Stimulated activated CD4-positive, alpha-beta T cell treated with anti-CD3 and anti-CD28 coated beads, Interleukin-2, amount 100 ng/mL, for 24 hours (primary cell): ENCODE results near the gene ZC3H13.
"Not testable (repeated sequence)": the region's sequence is repeated elsewhere in the genome, so short reads cannot be mapped to it uniquely, and the experiment has no call there.

Experiments used
- DNase-seq, 2 donors: peaks; one replicate each; pipeline ENCODE4 v3.0.0-alpha.2; 2020

ZC3H13 gene

DNA sequence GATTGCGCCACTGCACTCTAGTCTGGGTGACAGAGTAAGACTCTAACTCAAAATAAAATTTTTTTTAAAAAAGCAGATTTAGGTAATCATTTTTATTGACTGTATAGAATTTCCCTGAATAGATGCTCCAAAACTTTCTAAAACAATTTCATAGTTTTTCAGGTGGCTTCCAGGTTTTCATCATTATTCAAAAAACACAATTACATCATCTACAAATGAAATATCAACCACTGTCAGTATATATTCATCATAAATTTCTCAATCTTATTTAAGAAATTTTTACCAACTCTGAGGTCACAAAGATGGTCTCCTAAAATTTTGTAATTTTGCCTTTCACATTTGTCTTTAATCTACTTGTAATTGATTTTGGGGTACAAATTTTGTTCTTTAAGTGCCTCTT lies 48.1 kb downstream of the ZC3H13 start:
- DNase-seq, result no peak

DNA sequence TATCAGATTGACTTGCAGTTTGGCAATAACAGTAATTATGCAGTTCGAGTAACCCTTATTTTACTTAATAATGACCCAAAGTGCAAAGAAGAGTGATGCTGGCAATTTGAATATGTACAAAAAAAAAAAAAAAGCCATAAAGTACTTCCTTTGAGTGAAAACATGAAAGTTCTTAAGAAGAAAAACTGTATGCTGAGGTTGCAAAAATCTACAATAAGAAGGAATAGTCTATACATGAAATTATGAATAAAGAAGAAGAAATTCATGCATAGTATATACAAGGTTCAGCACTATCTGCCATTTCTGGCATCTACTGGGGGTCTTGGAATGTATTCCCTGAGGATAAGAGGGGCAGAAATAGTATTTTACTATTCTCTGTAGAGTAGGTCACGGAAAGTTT lies 55.9 kb downstream of the ZC3H13 start:
- DNase-seq, result no peak

DNA sequence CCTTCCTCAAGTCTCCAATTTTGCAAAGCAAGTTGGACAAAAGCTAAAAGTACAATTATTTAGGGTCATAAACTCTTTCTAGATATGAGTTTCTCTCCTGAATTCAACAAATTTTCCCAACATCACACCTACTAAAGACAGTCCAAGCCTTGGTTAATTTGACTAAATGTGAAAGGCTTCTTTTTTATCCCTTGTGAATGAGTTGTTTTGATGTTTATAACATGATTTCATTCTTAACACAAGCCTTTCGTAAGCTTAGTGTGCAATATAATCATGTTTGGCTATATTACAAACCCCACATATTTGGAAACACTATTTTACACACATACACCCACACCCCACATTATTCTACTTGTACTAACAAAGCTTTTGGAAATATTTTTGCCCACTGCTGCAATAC lies 57.3 kb downstream of the ZC3H13 start:
- no peak for DNase-seq

DNA sequence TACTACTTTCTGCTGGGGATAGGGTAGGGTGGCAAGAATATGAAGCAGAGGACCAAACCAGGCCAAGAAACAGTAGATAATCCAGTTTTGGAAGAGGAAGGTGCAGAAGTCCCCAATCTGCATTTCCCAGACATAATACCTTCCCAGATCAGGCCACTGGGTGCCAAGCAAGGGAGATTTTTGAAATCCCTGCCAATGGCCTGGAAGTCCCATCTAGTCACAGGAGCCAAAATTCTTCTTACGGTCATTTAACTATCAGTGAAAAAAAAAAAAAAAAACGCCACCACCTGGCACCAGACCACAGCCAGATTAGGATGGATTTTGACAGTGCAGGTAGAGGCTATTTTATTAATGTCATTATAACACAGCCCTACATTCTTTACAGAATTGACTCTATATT lies 57.8 kb downstream of the ZC3H13 start:
- no peak for DNase-seq

DNA sequence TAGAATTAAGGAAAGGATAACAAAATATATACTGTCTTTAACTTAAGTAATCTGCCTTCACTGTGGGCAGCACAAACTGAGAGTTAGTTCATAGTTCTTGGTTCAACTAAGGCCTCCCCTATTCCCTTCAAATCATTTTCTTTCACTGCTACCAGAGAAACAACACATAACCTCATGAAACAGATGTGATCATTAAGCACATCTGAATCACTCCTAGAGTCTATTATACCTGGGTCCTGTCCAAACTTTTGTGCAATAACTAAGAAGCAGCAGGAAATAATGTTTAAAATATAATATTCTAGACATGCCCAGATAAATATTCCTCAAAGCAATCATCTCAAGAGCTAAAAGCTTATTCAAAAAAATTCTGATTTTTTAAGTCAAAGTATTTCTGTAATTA lies 62.9 kb downstream of the ZC3H13 start:
- no peak for DNase-seq

DNA sequence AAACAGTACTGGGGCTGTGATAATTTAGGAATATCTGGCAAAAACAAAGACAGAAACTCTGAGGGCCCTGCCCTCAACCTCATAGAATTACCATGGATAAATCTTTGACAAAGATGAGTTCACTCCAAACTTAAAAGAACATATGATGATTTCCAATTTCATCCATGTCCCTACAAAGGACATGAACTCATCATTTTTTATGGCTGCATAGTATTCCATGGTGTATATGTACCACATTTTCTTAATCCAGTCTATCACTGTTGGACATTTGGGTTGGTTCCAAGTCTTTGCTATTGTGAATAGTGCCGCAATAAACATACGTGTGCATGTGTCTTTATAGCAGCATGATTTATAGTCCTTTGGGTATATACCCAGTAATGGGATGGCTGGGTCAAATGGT lies 71.4 kb downstream of the ZC3H13 start:
- DNase-seq, result not testable (repeated sequence)

DNA sequence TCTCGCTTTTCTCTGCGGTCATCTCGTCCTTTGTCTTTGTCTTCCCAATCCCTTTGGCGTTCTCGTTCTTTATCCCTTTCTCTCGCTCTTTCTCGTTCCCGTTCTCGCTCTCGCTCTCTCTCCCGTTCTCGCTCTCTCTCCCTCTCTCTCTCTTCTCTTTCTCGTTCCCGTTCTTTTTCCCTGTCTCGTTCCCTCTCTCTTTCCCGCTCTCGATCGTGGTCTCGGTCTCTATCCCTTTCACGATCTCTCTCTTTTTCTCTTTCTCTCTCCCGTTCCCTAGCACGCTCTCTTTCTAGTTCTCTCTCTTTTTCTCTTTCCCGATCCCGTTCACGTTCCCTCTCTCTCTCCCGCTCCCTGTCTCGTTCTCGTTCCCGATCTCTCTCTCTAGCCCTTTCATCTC lies 77.2 kb downstream of the ZC3H13 start:
- no peak for DNase-seq

DNA sequence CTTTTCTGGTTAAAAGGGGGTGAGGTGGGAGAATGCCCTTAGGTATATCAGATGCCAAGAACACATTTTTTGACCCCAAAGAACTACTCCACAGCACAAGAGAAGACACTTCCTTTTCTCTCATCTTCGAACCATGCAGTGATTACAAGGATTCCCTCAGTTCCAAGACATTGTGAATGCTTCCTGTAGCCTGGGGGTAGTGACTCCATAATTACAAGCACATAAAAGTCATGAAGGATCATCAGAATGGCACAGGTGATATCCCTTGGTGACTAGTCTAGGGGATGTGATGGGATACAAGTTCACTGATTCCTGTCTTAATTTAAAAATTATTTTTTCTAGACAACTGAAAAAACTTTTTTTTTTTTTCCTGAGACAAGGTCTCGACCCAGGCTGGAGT lies 78.0 kb downstream of the ZC3H13 start:
- no peak for DNase-seq

DNA sequence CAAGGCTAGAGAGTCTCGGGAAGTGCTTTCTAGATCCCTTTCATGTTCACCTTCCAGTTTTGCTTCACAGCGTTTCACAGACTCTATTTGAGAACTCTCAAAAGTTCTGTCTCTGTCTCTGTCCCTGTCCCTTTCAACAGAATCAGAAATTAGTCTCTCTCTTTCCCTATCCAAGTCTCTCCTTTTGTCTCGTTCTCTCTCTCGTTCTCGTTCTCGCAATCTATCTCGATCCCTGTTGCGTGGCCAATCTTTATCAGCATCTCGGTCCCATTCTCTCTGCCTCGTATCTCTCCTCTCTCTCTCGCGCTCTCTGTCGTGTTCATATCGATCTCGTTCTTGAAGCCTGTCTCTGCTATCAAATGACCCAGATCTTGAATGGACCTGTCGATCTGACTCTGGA lies 85.0 kb downstream of the ZC3H13 start:
- DNase-seq, result no peak

DNA sequence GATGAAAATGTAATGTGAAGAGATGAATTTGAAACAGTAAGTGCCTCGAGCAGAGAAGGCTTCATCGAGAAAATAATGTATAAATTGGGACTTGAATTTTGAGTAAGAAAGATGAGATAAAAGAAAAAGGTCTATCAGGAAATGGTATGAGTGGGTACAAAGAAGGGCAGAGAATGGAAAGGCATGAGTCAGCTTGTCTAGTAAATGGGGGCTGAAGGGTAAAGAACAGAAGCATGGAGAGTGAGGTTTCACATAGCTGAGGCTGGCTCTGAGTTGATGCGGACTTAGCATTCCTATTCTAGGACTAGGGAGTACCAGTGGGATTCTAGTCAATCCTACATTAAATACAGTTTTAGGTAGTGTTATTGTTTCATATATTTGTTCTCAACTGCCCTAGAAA lies 85.8 kb downstream of the ZC3H13 start:
- no peak for DNase-seq

DNA sequence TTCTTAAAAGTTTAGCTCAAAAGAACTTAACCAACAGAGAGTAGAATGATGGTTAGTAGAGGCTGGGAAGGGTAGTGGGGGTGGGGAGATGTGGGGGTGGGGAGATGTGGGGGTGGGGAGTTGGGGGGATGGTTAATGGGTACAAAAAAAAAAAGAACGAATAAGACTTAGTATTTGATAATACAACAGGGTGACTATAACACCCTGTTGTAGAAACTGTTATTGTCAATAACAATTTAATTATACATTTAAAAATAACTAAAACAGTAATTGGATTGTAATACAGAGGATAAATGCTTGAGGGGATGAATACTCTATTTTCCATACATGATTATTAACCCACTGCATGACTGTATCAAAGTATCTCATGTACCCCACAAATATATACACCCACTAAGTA lies 91.1 kb downstream of the ZC3H13 start:
- DNase-seq, result no peak

DNA sequence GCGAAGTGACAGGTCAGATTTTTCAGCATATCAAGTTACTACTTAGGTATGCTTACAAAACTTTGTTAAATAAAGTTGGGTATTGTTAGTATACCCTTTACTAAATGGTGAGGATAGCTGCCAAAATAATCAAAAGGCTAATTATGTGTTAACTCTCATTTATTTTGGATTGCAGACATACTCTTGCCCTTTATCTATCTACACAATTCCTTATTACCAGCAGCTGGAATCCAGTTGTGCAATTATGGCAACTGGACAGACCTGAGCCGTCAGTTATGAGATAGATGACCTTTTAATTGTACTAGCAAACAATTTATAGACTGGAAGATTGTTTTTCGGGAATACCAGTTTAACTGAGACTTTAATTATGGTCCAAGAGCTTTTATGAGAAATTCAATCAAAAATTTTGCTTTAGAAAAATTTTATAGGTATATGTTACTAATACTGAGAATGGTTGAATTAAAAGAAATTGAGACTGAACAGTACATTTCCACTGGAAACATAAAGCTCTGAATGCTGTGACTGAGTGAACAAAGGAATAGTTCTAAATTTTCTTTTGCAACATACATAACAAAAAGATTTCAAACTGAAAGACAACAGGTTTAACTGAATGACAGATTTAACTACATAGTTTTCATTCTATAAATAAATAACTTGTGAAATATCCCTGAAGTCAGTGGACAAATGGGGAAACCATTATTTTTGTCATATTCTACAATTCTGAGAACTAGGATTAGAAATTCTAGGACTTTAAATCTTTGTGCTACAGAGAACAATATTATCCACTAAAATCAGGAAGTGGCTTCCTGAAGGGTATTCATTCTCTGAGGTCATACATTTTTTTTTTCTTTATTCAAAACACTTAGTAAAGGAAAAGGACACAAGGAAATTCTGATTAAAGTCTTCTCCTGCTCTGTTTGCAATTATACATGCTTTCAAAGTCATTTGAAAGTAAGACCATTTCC lies 97.4 kb downstream of the ZC3H13 start:
- DNase-seq, result no peak

DNA sequence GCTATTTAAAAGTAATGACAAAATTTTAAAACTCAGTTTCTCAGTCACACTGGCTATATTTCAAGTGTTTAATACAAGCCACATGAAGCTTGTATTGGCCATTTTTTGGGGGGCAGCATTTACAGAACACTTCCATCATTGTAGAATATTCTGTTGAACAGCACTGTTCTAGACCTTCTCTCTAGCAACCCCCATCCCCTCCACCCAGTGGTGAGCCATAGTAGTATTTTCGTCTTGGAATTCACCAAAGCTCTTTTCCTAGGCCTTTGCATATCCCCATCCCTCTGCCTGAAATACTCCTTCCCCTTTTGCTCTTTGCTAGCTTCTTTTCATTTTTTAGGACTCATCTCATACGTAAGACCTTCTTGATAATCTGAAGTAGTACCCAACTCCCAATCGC lies 99.5 kb downstream of the ZC3H13 start:
- no peak for DNase-seq

DNA sequence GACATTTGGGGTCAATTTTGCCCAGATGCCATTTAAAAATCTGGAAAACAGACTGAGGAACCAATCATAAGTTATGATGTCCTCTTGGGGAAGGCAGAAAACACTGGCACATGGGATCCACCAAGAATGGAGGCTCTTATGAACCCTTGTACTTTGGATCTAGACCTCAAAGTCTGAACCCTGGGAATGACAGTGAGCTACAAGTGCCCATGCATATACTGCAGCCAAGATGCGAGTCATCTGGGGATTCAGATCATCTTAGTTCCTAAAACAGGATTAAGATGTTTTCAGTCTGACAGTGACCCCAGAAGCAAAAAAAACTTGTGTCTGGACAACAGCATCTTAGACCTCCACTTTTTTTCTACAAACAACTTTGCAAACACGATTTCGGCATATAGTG lies 100.8 kb downstream of the ZC3H13 start:
- DNase-seq, result no peak

DNA sequence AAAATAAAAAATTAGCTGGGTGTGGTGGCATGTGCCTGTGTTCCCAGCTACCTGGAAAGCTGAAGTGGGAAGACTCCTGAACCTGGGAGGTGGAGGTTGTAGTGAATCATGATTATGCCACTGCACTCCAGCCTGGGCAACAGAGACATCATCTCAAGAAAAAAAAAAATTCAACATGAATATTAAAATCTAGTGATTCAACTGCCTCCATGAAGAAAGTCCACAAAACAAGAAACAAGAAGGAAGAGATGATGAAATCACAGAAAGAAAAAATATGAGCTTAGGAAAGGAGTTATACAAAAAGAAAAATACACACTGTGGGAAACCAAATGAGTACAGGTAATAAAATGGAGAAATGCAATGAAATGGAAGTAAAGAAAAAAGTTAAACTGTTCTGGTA lies 101.4 kb downstream of the ZC3H13 start:
- DNase-seq, result no peak

DNA sequence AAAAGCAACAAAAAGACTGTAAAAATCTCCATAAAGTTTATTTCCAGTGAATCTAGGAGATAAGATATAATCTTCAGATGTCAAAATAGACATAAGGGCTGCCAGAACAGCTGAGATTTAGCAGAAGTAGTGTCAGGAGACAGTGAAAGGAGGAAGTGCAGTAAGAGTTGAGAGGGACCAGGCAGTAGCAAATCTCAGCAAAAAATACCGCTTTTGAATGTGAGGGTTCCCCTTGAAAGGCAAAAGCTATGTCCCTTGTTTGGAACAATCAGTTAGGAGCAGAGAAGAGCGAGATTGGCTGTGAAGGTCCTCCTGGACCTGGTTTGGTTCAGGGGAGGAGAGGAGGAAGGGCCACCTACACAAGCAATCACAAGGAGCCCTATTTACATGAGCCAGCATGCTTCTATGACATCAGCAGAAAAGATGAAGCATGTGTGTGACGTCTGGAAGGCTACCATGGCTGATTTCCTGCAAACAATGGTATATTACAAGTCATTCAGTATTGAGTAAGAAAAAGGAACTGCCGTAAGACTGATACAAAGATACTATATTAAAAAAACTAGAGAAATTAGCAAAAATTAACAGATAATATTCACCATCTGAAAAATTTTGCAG lies 102.1 kb downstream of the ZC3H13 start:
- DNase-seq, result no peak

DNA sequence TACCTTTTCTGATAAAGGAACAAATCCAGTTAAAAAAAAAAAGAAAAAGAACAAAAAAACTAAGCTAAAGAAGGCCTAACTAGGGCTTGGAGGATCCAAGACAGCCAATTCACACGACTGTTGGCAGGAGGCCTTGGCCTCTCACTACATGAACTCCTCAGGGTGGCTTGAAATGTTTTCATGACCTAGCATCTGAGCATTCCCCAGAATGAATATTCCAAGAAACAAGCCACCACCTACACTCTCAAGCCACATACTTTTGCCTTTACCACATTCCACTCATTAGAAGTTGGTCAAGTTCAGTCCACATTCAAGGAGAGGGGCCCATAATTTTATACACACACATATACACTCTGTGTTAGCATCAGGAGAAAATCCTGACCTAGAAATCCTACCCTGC lies 103.4 kb downstream of the ZC3H13 start:
- no peak for DNase-seq

DNA sequence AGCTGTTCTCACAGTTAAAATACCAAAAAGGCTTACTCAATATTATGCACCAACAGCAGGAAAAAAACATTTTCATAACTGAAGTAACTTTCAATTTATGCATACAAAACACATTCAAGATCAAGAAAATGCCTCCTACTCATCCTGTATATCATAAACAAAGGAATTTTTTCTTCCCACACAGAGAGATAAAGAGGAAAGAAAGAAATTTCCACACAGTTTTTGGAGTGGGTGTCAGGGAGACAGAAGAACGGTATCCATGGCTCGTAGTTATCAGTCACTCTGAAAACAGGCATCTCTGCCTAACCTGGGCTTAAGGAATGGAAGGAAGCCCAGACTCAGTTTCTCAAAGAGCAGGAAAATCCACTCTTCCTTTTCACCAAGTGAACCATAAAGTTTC lies 108.6 kb downstream of the ZC3H13 start:
- DNase-seq, result no peak

DNA sequence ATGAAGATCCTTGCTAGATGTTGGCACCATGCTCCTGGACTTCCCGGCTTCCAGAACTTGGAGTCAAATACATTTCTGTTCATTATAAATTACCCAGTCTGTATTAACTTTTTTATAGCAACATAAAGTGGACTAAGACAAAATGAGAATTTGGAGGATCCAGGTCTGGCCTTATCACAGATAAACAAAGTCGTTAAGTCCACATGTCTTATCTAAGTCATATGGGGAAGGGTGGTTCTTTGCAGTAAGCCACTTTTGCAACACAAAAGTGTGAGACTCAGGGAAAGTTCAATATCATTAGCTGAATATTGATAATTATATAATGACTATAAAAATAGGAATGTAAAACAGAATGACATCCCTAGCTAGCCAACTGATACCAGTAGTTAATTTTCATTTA lies 109.4 kb downstream of the ZC3H13 start:
- DNase-seq, result no peak

DNA sequence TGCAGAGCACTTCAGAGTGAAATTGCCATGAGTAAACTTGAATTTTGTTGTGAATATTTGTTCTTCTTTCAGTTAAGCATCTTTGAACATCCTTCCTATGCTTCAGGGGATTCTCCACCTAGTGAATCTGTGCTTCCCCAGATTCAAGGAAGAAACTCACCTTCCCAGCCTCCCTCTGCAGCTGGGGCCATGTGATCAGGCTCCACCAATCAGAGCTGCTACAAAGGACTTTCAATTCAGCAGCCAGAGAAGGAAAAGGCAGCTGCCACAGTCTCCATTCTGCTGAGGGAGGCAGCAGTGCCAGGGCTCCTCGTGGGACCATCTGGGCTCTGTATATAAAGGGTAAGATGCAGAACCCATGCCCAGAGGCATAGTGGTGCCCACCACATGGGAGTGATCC lies 111.3 kb downstream of the ZC3H13 start:
- DNase-seq, result no peak

DNA sequence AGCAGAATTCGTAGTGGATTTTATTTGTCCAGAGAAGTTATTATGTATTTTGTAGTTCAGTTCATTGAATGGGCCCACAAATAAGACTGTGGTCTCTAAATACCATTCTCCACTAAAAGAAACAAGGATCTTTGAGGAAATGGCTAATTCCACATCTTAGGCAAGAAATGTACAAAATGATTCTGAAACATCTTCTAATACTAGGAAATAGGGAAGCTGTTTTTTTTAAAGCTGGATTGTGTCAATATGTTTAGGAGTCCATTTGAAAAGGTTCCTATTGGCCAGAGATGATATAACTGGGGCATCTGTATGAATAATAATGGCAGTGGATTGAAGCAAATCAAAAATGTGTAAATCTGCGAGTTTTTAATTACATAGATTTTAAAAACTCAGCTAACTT lies 112.5 kb downstream of the ZC3H13 start:
- DNase-seq, result no peak

DNA sequence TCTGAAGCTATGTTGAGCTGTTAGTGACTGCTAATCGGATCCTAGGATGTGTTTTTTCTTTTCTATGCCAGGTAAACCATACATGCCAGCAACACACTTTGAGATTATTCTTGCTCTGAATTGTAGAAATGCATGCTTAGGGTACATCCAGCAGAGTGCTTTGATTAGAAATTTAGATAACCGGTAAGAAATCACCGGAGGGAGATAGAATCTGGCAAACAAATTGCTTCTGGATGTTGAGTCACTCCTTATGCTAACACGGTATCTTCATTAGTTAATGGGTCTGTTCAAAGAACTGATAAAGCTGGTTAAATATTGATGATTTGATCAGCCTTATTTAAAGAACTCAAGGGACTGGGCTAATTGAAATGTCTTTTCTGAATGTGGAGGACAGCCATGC lies 115.9 kb downstream of the ZC3H13 start:
- no peak for DNase-seq

DNA sequence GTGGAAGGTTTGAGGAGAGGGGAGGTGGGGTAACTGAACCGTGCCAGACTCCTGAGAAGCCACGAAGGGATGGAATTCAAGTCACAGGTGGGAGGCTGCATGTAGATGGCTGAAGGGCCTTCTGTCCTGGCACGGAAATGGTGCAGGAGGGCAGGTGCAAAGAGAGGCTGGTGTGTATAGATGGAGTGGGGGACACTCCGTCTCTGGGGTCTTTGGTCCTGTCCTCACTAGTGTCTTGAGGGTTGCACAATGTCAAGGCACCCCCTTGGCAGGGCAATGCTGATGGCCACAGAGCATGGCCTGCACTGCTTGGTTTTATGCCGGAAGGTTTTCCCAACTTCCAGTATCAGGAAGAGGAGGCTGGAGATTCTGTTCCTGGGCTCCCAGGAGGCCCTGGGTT lies 118.3 kb downstream of the ZC3H13 start:
- no peak for DNase-seq

DNA sequence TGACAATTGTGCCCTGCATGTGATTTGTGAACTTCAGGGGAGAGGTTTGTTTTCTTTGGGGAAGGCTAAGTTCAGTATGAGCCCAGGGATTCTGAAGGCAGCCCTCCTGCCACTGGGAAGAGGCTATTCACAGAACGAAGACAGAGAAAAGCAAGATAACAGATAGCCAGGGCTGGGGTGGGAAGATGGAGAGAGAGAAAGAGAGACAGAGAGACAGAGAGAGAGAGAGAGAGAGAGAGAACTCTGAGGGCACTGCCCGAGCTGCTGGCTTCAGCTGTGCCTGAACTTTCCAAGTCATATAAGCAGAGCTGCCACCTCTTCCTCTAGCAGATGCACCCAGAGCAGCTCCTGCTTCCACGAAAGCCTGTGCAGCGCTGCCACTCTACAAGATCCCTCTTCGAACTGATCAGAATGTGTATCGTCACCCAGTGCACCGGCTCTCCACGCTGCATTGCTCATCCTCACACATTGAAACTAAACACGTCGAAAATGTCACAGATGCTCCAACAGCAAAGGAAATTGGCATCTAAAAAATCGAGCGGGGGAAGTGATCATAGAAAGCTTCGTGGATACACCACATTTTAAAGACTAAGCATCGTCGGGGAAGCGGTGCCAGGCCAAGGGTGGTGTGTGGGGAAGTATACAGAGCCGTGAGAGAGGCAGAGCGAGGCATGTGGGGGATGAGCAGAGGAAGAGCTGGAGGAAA lies 119.2 kb downstream of the ZC3H13 start:
- no peak for DNase-seq
